Tibial nerve (tissue), 4 donors: ENCODE results near the gene CAVIN4. TPM values are rescaled to one million over a fixed set of nuclear protein-coding genes. Genes with fewer than 3 reads are reported as not detected.

Experiments
- DNase-seq, 2 donors: peaks; one replicate each; pipeline ENCODE4 v3.0.0-alpha.2; 2019; ENCODE audit warnings: low spot score in 2 of 2
- H3K27ac ChIP-seq, 4 donors: fragments of 200-600 bp; sonication (generic) in 3 of 4; one replicate each; pipeline ENCODE4 v1.5.1; 2017 to 2019; ENCODE audit warnings: mild to moderate bottlenecking in 1 of 4
- H3K27me3 ChIP-seq, 2 donors: fragments of 200-600 bp; sonication (generic) in 1 of 2; one replicate each; pipeline versions ENCODE4 v1.5.1 to v1.6.0; 2017 to 2019
- H3K36me3 ChIP-seq, 3 donors: fragments of 200-600 bp; sonication (generic); one replicate each; pipeline ENCODE4 v1.5.1; 2018 to 2019
- H3K4me1 ChIP-seq, 4 donors: fragments of 200-600 bp; sonication (generic) in 3 of 4; one replicate each; pipeline ENCODE4 v1.5.1; 2017 to 2019
- H3K4me3 ChIP-seq, 4 donors: fragments of 200-600 bp; sonication (generic) in 3 of 4; one replicate each; pipeline ENCODE4 v1.5.1; 2017 to 2019; ENCODE audit warnings: mild to moderate bottlenecking in 1 of 4, moderate library complexity in 1 of 4
- H3K9me3 ChIP-seq, 4 donors: fragments of 200-600 bp; sonication (generic) in 3 of 4; one replicate each; pipeline ENCODE4 v1.5.1; 2017 to 2019
- CTCF ChIP-seq, 5 experiments: fragments of 200-600 bp in 3 of 5; fragments of 450-650 bp in 2 of 5; sonication (generic) in 3 of 5; IDR thresholded peaks; one replicate each; pipeline ENCODE4 v1.5.1; 2016 to 2019; ENCODE audit warnings: antibody characterized with exemption in 5 of 5, mild to moderate bottlenecking in 3 of 5, moderate library complexity in 2 of 5
- EP300 ChIP-seq, 2 donors: sonication (generic); formaldehyde crosslinking; IDR thresholded peaks; one replicate each; pipeline ENCODE4 v1.6.1; 2017; ENCODE audit warnings: antibody characterized with exemption in 2 of 2, mild to moderate bottlenecking in 1 of 2
- POLR2A ChIP-seq, 2 donors: fragments of 450-650 bp; IDR thresholded peaks; one replicate each; pipeline ENCODE4 v1.6.1; 2017; ENCODE audit warnings: antibody characterized with exemption in 2 of 2, mild to moderate bottlenecking in 2 of 2, moderate library complexity in 2 of 2
- WGBS, 2 donors: methylation state at CpG; one replicate each; pipeline ENCODE4 v1.1.5; 2018; 5-methylcytosine and 5-hydroxymethylcytosine counted together
- total RNA-seq, 4 donors: library from RNA; depleted of rRNA; stranded (reverse); fragments of >200 nt; gene quantifications; one replicate each; pipeline ENCODE4 v1.1.0, GENCODE V29; 2016

CAVIN4 gene
- total RNA-seq, 4 donors from 2014 or later: 0.39 TPM; not detected in 3

DNA sequence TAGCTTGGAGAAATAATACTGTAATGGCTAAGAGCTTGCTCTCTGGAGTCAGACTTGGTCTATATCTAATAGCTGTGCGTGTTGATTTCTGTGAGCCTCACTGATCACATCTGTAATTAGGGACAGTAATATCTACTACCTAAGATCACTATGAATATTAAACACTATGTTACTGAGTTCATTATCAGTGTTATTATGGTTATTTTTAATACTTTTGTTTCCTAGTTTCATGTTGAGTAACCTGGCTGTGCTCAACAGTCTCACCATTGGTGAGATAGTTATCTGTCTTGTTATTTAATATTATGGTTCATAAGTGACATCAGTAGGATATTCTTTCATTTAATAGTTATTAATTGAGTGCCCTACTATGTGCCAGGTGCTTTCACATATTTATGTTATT is 22.4 kb upstream of the CAVIN4 start:
- no peak for DNase-seq
- no peaks in the 10 kb centered on the region for H3K27me3 ChIP-seq
- WGBS, 2 donors: 93 to 97% methylated on average over 1 of the region's 1 CpG
- no peaks in the 10 kb centered on the region for H3K36me3 ChIP-seq
- H3K27ac ChIP-seq: no peak overlapping the region
- H3K4me1 ChIP-seq: no peaks in the 10 kb centered on the region
- no peaks in the 10 kb centered on the region for H3K9me3 ChIP-seq
- no peak for TF ChIP-seq EP300 (IDR thresholded peaks at IDR 0.05)
- no peak overlapping the region for H3K4me3 ChIP-seq

- no peak for TF ChIP-seq CTCF (IDR thresholded peaks at IDR 0.05)
- TF ChIP-seq POLR2A (IDR thresholded peaks at IDR 0.05): no peak
- no peak for TF ChIP-seq EP300 (IDR thresholded peaks at IDR 0.05)
Measured at GRCh38 chr9:100557053-100557452, 20.8 kb upstream of the CAVIN4 start.

GRCh38 chr9:100561256-100561655 is 16.6 kb upstream of the CAVIN4 start:
- Histone ChIP-seq H3K9me3 (no peaks in the 10 kb centered on the region), H3K36me3 (no peaks in the 10 kb centered on the region), H3K27ac (no peak overlapping the region), H3K4me1 (no peaks in the 10 kb centered on the region), H3K4me3 (no peak overlapping the region), H3K27me3 (no peaks in the 10 kb centered on the region)
- no peak for DNase-seq
- TF ChIP-seq POLR2A (IDR thresholded peaks at IDR 0.05) (no peak), CTCF (IDR thresholded peaks at IDR 0.05) (no peak), EP300 (IDR thresholded peaks at IDR 0.05) (no peak)
- WGBS, 2 donors: 71 to 72% methylated on average over 3 of the region's 3 CpGs

More at GRCh38 chr9:100557053-100557452, 20.8 kb upstream of the CAVIN4 start:
- WGBS, 2 donors: 96% methylated on average over 3 of the region's 3 CpGs
- no peak overlapping the region for H3K27ac ChIP-seq
- no peaks in the 10 kb centered on the region for H3K36me3 ChIP-seq
- no peaks in the 10 kb centered on the region for H3K9me3 ChIP-seq
- no peak overlapping the region for H3K4me3 ChIP-seq
- H3K4me1 ChIP-seq: no peaks in the 10 kb centered on the region
- DNase-seq: no peak
- no peaks in the 10 kb centered on the region for H3K27me3 ChIP-seq

DNA sequence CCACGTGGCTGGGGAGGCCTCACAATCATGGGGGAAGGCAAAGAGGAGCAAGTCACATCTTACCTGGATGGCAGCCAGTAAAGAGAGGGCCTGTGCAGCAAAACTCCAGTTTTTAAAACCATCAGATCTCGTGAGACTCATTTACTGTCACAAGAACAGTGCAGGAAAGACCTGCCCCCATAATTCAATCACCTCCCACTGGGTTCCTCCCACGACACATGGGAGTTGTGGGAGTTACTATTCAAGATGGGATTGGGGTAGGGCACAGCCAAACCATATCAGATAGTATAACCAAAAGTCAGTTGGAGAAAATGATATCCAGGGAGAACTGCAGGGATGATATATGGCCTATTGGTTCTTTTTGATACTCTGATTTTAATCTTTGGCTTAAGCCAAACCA is 10.0 kb upstream of the CAVIN4 start:
- WGBS, 2 donors: 65 to 77% methylated on average over 3 of the region's 3 CpGs
- TF ChIP-seq CTCF (IDR thresholded peaks at IDR 0.05): no peak

DNA sequence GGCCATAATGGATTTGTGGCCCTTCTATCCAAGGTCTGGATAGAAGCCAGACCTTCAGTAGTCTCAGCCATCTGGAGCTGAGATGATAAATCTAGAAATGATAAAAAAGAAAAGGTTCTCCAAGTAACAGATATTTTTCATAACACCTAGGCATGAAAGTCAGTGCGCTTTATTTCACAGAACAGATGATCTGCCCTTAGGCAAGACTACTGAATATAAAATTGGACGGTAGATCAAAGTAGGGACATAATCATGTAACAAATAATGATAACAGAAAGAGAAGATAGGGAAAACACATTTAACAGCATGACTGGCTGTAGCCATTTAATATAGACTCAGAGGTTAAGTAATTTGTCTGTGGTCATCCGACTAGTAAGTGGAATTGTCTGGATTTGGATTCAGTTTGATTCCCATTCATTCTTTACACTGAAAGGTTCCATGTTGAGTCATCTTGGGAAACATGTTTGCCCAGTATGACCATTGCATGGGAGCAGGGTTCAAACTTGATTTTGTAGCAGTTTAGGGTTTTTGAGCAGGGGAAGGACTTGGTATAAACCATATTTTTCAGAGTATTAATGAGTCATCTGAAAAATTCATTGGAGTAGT is 4.1 kb upstream of the CAVIN4 start:
- 95 to 98% methylated on average over 3 of the region's 3 CpGs for WGBS, 2 donors
- no peak overlapping the region for H3K4me3 ChIP-seq

More for the DNA sequence above, 10.0 kb upstream of the CAVIN4 start:
- no peak overlapping the region for H3K4me3 ChIP-seq
- no peak for DNase-seq
- H3K36me3 ChIP-seq: peaks cover 0 to 3% (median 0%) of the 10 kb centered on the region in 3 donors
- no peaks in the 10 kb centered on the region for H3K27me3 ChIP-seq
- H3K27ac ChIP-seq: no peak overlapping the region
- no peaks in the 10 kb centered on the region for H3K9me3 ChIP-seq
- H3K4me1 ChIP-seq: no peaks in the 10 kb centered on the region

More for the DNA sequence above, 4.1 kb upstream of the CAVIN4 start:
- H3K9me3 ChIP-seq: no peaks in the 10 kb centered on the region
- H3K36me3 ChIP-seq: peaks cover 0 to 3% (median 0%) of the 10 kb centered on the region in 3 donors
- H3K4me1 ChIP-seq: no peaks in the 10 kb centered on the region
- no peak for DNase-seq
- no peak for TF ChIP-seq CTCF (IDR thresholded peaks at IDR 0.05)
- no peak for TF ChIP-seq EP300 (IDR thresholded peaks at IDR 0.05)
- no peak for TF ChIP-seq POLR2A (IDR thresholded peaks at IDR 0.05)
- H3K27ac ChIP-seq: no peak overlapping the region
- H3K27me3 ChIP-seq: no peaks in the 10 kb centered on the region
